Activated gamma-delta T cell (primary cell): ENCODE measurements around the gene SPDYE16.
"Not testable (repeated sequence)": the region's sequence is repeated elsewhere in the genome, so short reads cannot be mapped to it uniquely, and the experiment has no call there.

Experiments
- DNase-seq: peaks from one replicate; lab custom pipeline; 2025; lab: John Stamatoyannopoulos, UW
- total RNA-seq, 2 donors: gene quantifications; one replicate each; lab custom pipeline; 2026; lab: John Stamatoyannopoulos, UW

The SPDYE16 gene, protein sequence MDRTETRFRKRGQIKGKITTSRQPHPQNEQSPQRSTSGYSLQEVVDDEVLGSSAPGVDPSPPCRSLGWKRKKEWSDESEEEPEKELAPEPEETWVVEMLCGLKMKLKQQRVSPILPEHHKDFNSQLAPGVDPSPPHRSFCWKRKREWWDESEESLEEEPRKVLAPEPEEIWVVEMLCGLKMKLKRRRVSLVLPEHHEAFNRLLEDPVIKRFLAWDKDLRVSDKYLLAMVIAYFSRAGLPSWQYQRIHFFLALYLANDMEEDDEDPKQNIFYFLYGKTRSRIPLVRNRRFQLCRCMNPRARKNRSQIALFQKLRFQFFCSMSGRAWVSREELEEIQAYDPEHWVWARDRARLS
- total RNA-seq, result 0 to 0.04 reads per million in 2 donors

- not testable (repeated sequence) for DNase-seq
These were observed at the start of gene SPDYE16 for GRCh38 chr7:76543197-76543596. TSS of gene SPDYE16 (minus strand) at chr7:76543297. CDS start at chr7:76541459, 1,838 bp downstream.

- DNase-seq, result not testable (repeated sequence)
These were observed 49.6 kb upstream of the SPDYE16 start for GRCh38 chr7:76592694-76593093.

- not testable (repeated sequence) for DNase-seq
These were observed 48.7 kb upstream of the SPDYE16 start for GRCh38 chr7:76591602-76592304.

DNA sequence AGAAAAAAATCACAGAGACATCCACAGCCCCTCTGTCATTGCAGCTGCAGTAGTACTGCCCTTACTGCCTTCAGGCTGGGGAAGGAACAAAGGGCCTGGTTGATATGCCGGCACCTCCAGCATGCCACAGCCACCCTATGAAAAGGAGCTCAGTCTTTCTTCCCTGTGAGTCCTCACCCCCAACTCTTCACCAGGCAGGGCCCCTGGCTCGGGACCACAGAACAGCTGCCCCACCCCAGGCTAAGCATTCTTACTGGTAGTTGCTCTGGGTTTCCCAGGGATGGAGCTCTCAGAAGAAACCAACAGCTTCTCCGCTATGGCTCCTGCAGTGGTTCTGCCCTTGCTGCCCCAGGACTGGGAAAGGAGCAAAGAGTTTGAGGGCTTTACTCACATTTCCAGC, 47.9 kb upstream of the SPDYE16 start:
- not testable (repeated sequence) for DNase-seq

DNA sequence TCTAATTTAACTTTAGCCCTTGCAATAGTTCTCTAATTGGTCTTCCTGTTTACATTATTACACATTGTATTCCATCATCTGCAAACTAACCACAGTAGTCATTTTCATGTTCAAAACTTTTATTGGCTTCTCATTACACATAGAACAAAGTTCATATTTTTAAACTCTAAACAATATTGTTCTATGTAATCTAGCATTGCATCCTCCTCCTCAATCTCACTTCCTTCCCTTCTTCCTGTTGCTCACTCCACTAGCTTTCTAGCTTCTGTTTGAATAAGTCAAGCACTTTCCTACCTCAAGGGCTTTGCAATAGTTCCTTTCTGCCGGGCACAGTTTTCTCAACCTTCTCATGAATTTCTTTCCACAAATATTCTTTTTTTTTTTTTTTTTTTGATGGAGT, 45.5 kb upstream of the SPDYE16 start:
- not testable (repeated sequence) for DNase-seq

- not testable (repeated sequence) for DNase-seq
These were observed 43.7 kb upstream of the SPDYE16 start for GRCh38 chr7:76586585-76587315.

GRCh38 chr7:76583636-76584281, 40.7 kb upstream of the SPDYE16 start:
- DNase-seq, result not testable (repeated sequence)

DNA sequence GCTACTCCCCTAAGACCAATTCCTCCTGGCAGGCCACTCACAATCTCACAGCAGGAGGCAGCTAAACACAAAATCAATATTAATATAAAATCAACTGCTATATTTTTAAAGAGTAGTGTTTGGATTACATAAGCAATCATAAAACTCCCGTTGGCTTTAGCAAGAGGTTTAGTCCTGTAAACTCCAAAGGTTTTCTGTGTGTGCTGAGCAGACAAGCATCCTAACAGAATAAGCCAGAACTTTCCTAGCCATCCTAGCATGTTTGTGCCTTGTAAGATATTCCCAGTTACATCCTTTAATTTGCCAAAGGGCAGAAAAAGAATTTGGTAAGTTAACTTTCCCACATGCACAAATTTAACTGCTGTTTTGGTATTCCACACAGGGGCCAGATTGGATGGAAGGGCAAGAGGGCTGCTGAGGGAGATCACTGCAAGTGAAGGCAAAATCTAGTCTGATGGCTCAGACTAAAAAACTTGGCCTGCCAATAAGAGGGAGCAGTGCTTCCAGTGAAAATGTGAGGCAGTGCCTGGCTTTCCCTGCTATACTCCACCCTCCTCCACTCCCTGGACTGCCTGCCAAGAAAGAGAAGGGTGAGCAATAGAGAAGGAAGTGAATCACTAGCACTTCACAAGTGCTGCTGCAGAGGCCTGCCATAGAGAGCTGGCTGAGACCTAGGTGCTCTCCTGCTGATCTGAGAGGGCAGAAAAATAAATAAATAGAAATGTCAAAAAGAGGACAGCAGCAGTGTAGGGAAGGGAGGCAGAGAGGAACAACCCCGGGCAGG, 39.9 kb upstream of the SPDYE16 start:
- DNase-seq, result not testable (repeated sequence)

DNA sequence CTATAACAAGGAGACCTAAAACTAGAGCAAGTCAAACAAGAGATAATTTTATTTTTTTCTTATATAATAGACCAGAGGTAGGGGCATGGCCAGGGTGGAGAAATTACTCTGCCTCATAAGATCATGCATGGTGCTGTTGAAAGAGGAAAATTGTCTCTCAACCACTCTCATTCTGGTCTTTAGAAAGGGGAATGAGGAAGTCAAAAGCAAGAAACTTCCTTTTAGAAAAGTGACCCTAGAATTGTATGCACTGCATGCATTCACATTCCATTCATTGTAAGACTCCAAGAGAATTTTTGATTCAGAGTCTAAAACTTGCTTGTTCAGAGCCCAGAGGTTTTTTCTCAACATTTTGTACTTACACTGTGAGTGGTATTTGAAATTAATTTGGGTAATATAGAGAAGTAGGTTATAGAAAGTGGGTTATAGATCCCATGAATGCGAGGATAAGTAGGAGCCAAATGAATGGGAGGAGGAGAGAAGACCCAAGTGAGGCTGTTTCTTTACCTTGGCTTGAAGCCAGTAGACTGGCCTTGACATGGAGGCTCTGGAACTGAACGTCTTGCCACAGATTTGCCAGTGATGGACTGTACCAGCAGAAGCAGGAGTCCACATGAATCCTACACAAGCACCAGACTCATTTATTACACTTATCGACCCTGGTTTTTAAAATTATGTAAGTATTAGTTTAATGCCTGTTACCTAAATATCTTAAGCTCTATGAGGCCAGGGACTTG, 33.0 kb upstream of the SPDYE16 start:
- not testable (repeated sequence) for DNase-seq

- not testable (repeated sequence) for DNase-seq
These were observed 32.3 kb upstream of the SPDYE16 start for GRCh38 chr7:76575431-76575830.

GRCh38 chr7:76572296-76572695, 29.2 kb upstream of the SPDYE16 start:
- not testable (repeated sequence) for DNase-seq

DNA sequence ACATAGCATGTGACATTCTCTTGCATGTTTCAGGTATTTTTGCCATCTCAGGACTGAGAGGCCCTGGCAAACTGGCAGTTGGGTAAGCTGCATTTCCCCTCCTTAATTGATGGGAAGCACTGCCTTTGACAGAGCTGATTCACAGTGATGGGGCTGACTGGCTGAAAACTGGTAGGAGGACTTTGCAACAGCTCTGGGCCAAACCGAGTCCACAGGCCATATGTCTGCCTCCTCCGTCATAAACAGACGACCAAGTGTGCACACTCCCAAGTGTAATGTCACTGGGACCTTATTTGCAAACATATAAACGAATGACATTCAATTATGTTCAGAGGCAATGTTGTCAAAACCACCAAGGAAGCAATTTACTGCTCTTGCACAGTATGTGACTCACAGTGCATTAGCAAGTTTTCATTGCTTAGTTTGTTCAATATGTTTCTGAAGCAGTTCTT, 27.3 kb upstream of the SPDYE16 start:
- not testable (repeated sequence) for DNase-seq

DNA sequence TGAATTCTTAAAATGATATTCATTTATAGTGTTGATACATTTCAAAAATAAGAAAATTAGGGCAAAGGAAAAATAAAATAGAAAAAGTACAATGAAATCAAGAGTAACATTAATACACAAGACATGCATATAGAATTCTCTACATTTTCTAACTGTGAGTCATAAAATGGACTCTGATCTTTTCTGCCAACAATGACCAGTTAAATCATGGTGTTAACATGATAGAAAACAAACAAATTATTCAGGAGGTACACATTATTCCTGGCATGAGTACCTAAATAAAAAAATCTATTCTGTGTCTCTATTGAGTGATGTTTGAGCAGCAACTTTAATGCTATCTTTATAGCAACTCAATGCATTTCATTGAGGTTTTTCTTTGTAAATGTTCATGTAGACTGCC, 25.6 kb upstream of the SPDYE16 start:
- DNase-seq, result not testable (repeated sequence)

- DNase-seq, result not testable (repeated sequence)
These were observed 24.7 kb upstream of the SPDYE16 start for GRCh38 chr7:76567753-76568152.

- not testable (repeated sequence) for DNase-seq
These were observed 24.2 kb upstream of the SPDYE16 start for GRCh38 chr7:76567311-76567710.

- not testable (repeated sequence) for DNase-seq
These were observed 21.9 kb upstream of the SPDYE16 start for GRCh38 chr7:76565001-76565400.

GRCh38 chr7:76561342-76561741, 18.2 kb upstream of the SPDYE16 start:
- not testable (repeated sequence) for DNase-seq

DNA sequence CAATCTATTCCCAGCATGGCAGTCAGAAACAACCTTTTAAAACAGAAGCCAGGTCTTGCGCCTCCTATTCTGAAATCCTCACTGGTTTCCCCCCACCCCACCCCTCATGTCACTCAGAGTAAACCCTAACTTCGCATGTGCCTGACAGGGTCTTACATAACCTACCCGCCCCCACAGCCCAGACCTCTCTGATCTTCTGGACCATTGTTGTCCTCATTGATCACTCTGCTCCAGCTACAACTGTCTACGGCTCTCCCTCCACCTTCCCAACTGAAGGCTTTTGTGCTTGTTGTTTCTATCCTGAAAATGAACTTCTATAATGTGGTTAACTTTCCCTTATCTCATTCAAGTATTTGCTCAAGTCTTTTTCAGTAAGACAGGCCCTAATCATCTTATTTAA, 17.1 kb upstream of the SPDYE16 start:
- not testable (repeated sequence) for DNase-seq

- not testable (repeated sequence) for DNase-seq
These were observed 16.6 kb upstream of the SPDYE16 start for GRCh38 chr7:76559685-76560084.

DNA sequence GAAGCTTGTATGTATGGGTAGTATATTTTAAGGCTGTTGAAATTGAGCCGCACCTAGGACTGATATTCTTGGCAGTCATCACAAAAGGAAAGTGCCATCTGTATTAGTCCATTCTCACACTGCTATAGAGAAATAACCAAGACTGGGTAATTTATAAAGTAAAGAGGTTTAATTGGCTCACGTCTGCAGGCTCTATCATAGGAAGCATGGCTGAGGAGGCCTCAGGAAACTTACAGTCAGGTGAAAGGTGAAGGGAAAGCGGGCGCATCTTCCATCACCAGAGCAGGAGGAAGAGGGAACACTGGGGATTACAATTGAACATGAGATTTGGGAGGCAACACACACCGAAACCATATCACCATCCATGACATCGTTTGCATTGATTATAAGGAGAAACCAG, 8.9 kb upstream of the SPDYE16 start:
- DNase-seq, result not testable (repeated sequence)
